NB4 (cell line): Measurements from ENCODE around the gene BBC3.

Experiments
- DNase-seq: peaks from one replicate; pipeline ENCODE4 v3.0.0; 2010; ENCODE audit warnings: low read depth
- H3K4me3 ChIP-seq: one replicate; pipeline ENCODE4 v1.5.1; 2011; ENCODE audit warnings: mild to moderate bottlenecking, low read depth, low read length, moderate library complexity
- CTCF ChIP-seq: IDR thresholded peaks from one replicate; pipeline ENCODE4 v1.5.1; 2012; ENCODE audit warnings: low read depth, low read length
- MYC ChIP-seq: IDR thresholded peaks from 2 replicates; pipeline ENCODE4 v1.6.1; 2011; ENCODE audit warnings: low read depth, low read length
- POLR2A ChIP-seq: IDR thresholded peaks from 2 replicates; pipeline ENCODE4 v1.6.1; 2011; ENCODE audit warnings: mild to moderate bottlenecking; ENCODE audit not compliant: insufficient read length; ENCODE audit errors: extremely low read depth
- TF ChIP-seq, protein P1 (sequence below): IDR thresholded peaks from 2 replicates; pipeline ENCODE4 v1.6.1; 2011; ENCODE audit warnings: low read depth, low read length

Gene BBC3

DNA sequence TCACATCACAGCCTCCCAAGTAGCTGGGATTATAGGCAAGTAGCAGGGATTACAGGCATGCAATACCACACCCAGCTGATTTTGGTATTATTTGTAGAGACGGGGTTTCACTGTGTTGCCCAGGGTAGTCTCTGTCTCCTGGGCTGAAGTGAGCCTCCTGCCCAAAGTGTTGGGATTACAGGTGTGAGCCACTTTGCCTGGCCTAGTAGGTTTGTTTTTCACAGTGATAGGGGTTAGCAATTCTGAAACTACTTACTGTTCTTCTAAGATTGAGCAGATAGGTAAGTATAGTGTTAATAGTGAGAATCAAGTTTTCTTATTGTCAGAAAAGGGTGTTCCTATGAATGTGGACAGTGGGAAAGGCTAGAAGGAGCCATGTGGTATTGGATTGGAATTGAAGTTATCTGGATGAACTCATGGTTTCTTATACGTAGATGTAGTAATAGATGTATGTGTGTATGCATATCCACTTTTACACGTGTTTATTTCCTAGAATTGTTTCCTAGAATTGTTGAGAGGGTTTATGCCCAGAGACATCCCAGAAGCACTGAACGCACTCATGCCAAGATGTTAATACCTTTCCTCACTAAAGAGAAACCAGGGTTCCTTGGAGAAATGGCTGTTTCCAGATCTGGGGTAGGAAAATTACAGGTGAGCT is 51.2 kb downstream of the BBC3 start:
- no peak overlapping the region for H3K4me3 ChIP-seq
- TF ChIP-seq CTCF: no peak
- DNase-seq: no peak

- TF ChIP-seq, protein P1, sequence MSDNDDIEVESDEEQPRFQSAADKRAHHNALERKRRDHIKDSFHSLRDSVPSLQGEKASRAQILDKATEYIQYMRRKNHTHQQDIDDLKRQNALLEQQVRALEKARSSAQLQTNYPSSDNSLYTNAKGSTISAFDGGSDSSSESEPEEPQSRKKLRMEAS: peak; percentile 30; the same call in 1 of the 2 replicates
- no peak for TF ChIP-seq POLR2A
- DNase-seq: peak; percentile 66
- no peak overlapping the region for H3K4me3 ChIP-seq
Measured at GRCh38 chr19:47176627-47177090, 54.3 kb downstream of the BBC3 start.

DNA sequence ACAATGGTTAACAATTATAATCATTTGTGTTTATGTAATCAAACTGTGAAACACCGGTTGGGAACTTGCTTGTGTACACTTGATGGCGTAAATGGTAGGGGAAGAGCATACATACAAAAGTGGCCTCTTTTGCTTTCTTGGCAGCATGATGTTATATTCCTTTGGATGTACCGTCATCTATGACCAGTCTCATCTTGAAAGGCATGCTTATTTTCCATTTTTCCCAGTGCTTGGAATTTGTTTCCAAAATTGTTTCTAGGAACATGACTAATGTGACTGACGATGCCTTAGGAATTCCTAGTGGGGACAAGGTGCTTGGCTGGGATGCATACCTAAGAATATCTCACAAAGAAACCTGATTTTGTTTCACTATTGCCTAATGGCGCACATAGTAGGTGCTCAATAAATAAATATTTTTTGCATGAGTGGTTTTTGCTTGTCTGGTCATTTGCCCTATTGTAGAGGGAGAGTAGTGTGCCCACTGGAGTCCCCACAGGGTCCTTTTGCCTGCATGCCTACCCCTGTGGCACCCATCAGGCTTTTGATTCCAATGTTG is 54.9 kb downstream of the BBC3 start:
- no peak for DNase-seq
- TF ChIP-seq POLR2A (no peak), MYC (no peak), CTCF (no peak)
- TF ChIP-seq, protein P1: no peak
- H3K4me3 ChIP-seq: no peak overlapping the region

DNA sequence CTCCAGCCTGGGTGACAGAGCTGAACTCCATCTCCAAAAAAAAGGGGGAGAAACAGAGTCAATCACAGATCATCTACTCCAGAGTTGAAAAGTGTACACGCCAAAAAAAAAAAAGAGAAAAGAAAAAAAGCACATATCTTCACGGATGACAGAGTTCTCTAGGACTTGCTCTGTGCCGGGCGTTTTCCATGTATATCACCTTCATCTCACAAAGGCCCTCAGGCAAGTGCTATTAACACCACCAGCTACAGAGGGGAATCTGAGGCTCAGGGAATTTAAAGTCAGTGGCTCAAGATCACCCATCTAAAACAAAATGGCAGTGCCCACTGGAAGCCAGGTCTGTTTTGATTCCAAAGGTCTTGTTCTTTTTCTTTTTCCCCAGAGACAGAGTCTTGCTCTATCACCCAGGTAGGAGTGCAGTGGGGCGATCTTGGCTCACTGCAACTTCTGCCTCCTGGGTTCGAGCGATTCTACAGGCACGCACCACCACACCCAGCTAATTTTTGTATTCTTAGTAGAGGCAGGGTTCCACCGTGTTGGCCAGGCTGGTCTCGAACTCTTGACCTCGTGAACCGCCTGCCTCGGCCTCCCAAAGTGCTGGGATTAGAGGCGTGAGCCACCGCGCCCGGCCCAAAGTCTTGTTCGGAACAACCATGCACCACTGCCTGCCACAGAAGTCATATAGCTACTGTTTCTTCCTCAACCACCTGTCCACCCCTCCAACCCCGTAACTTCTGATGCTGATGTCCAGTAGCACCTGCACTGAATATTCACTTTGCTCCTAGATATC is 58.1 kb downstream of the BBC3 start:
- H3K4me3 ChIP-seq: no peak overlapping the region
- no peak for DNase-seq
- TF ChIP-seq, protein P1: no peak
- TF ChIP-seq MYC (no peak), CTCF (no peak)
